SH-SY5Y (cell line): ENCODE data around the gene CNOT10.

Experiments
- GATA2 ChIP-seq: IDR thresholded peaks from 2 replicates; pipeline ENCODE4 v1.6.1; 2011; ENCODE audit warnings: mild to moderate bottlenecking, low read depth, low read length
- GATA3 ChIP-seq: IDR thresholded peaks from 2 replicates; pipeline ENCODE4 v1.6.1; 2011; ENCODE audit warnings: low read depth, mild to moderate bottlenecking, low read length, moderate library complexity

- TF ChIP-seq GATA2: no peak
- TF ChIP-seq GATA3: no peak
Observed at GRCh38 chr3:32818970-32819511, 134.1 kb downstream of the CNOT10 start.
